Lung (tissue), 12 donors: ENCODE results near the gene ZNF581. TPM values are rescaled to one million over a fixed set of nuclear protein-coding genes. Genes with fewer than 3 reads are reported as not detected.

Experiments used
- ATAC-seq: fragments of 200-7000 bp; cut with Tn5 transposase; one replicate; pipeline ENCODE4 v1.9.1; 2020; ENCODE audit warnings: moderate number of reproducible peaks; ENCODE audit not compliant: insufficient read depth, low FRiP score
- DNase-seq, 3 donors: peaks; one replicate each; pipeline ENCODE4 v3.0.0-alpha.2; 2013 to 2017
- H3K27ac ChIP-seq, 2 donors: one replicate each; pipeline ENCODE4 v1.5.1; 2013; ENCODE audit warnings: mild to moderate bottlenecking in 2 of 2, moderate library complexity in 2 of 2, control low read depth in 1 of 2, inconsistent platforms in 1 of 2, low read depth in 1 of 2, low read length in 1 of 2
- H3K27me3 ChIP-seq, 3 donors: one replicate each; pipeline ENCODE4 v1.5.1; 2013; ENCODE audit warnings: low read length in 2 of 3; ENCODE audit not compliant: control insufficient read depth in 3 of 3, insufficient read depth in 3 of 3
- H3K36me3 ChIP-seq, 4 donors: one replicate each; pipeline ENCODE4 v1.5.1; 2013; ENCODE audit warnings: low read length in 4 of 4, mild to moderate bottlenecking in 1 of 4, moderate library complexity in 1 of 4; ENCODE audit not compliant: control insufficient read depth in 4 of 4, insufficient read depth in 4 of 4
- H3K4me1 ChIP-seq, 5 donors: one replicate each; pipeline ENCODE4 v1.5.1; 2013; ENCODE audit warnings: low read length in 5 of 5, mild to moderate bottlenecking in 2 of 5, moderate library complexity in 1 of 5; ENCODE audit not compliant: control insufficient read depth in 5 of 5, insufficient read depth in 5 of 5
- H3K4me3 ChIP-seq: one replicate; pipeline ENCODE4 v1.5.1; 2013; ENCODE audit warnings: mild to moderate bottlenecking, control low read depth, moderate library complexity
- H3K9ac ChIP-seq, 2 donors: one replicate each; pipeline ENCODE4 v1.5.1; 2013; ENCODE audit warnings: low read length in 2 of 2, control low read depth in 1 of 2; ENCODE audit not compliant: insufficient read depth in 1 of 2
- H3K9me3 ChIP-seq, 4 donors: one replicate each; pipeline ENCODE4 v1.5.1; 2013; ENCODE audit warnings: low read length in 3 of 4, mild to moderate bottlenecking in 1 of 4, moderate library complexity in 1 of 4; ENCODE audit not compliant: control insufficient read depth in 4 of 4, insufficient read depth in 3 of 4
- CTCF ChIP-seq: IDR thresholded peaks from 2 replicates; pipeline ENCODE4 v1.5.1; 2012; ENCODE audit warnings: mild to moderate bottlenecking; ENCODE audit errors: control extremely low read depth, extremely low read depth
- WGBS, 2 donors: extraction: QIAGEN DNeasy Blood & Tissue Kit; methylation state at CpG; one replicate each; pipeline ENCODE4 v1.1.7; 2013; 5-methylcytosine and 5-hydroxymethylcytosine counted together
- polyA plus RNA-seq, 2 donors: library from polyadenylated mRNA; stranded (reverse); fragments of 200-250 nt; gene quantifications; one replicate each; pipeline ENCODE4 v1.2.1, GENCODE V29; 2013
- total RNA-seq, 2 donors: library from RNA; depleted of rRNA in 1 of 2; stranded (reverse); fragments of >200 nt in 1 of 2; gene quantifications; one replicate each; pipeline ENCODE4 v1.2.1, GENCODE V29; 2014 to 2021
- donor health status: control.
- donor health status: control.
- donor health status: Bipolar disorder and iron deficiency.
- donor health status: healthy.
- donor health status: DM: yes; HTN: yes; CAD: no.

Gene ZNF581
- total and polyA plus RNA-seq, 4 donors: 15.0 to 18.1 (median 15.6) TPM

GRCh38 chr19:55694241-55694655 is 50.8 kb downstream of the ZNF581 start:
- Histone ChIP-seq H3K9me3 (no peaks in the 10 kb centered on the region), H3K4me3 (no peak overlapping the region), H3K9ac (no peak overlapping the region), H3K36me3 (peaks cover 10 to 88% (median 15%) of the 10 kb centered on the region in 4 donors), H3K27me3 (no peaks in the 10 kb centered on the region), H3K4me1 (no peaks in the 10 kb centered on the region), H3K27ac (no peak overlapping the region)
- no peak for TF ChIP-seq CTCF
- no peak for DNase-seq
- ATAC-seq: no peak
- WGBS, 2 donors: 92% methylated on average over 15 of the region's 15 CpGs

- H3K9me3 ChIP-seq: no peaks in the 10 kb centered on the region
- H3K4me3 ChIP-seq: no peak overlapping the region
- H3K36me3 ChIP-seq: peaks cover 8 to 83% (median 14%) of the 10 kb centered on the region in 4 donors
- H3K9ac ChIP-seq: no peak overlapping the region
- TF ChIP-seq CTCF: no peak
- ATAC-seq (no peak), DNase-seq (no peak)
- no peak overlapping the region for H3K27ac ChIP-seq
- H3K27me3 ChIP-seq: no peaks in the 10 kb centered on the region
- no peaks in the 10 kb centered on the region for H3K4me1 ChIP-seq
- WGBS, 2 donors: 89 to 95% methylated on average over 37 of the region's 37 CpGs
These were observed 51.4 kb downstream of the ZNF581 start for GRCh38 chr19:55694656-55695491.

Other genes with a start within 250 kb of the ZNF581 start
- 10 to 100 TPM; 22.8 to 25.6 TPM for gene UBE2S, start 235.9 kb upstream of the ZNF581 start, total RNA-seq
- gene UBE2S, start 235.9 kb upstream of the ZNF581 start, polyA plus RNA-seq: 10 to 100 TPM; 11.3 to 17.3 TPM
- under 1 TPM; 0.03 to 0.14 TPM for gene SHISA7, start 200.3 kb upstream of the ZNF581 start, total RNA-seq
- not detected for gene SHISA7, start 200.3 kb upstream of the ZNF581 start, polyA plus RNA-seq
- 10 to 100 TPM; 34.9 to 63.2 TPM for gene ISOC2, start 182.0 kb upstream of the ZNF581 start, total RNA-seq
- 10 to 100 TPM; 68.6 to 85.0 TPM for gene ISOC2, start 182.0 kb upstream of the ZNF581 start, polyA plus RNA-seq
- not detected for gene C19orf85, start 178.9 kb upstream of the ZNF581 start, total RNA-seq
- not detected for gene C19orf85, start 178.9 kb upstream of the ZNF581 start, polyA plus RNA-seq
- 10 to 100 TPM in 1 of 2 donors, 1 to 10 TPM in 1; 2.0 to 12.3 TPM for gene ZNF628, start 167.0 kb upstream of the ZNF581 start, total RNA-seq
- gene ZNF628, start 167.0 kb upstream of the ZNF581 start, polyA plus RNA-seq: 1 to 10 TPM; 7.5 to 8.0 TPM
- gene NAT14, start 158.5 kb upstream of the ZNF581 start, total RNA-seq: 10 to 100 TPM; 17.7 to 43.9 TPM
- gene NAT14, start 158.5 kb upstream of the ZNF581 start, polyA plus RNA-seq: 10 to 100 TPM; 22.6 to 46.2 TPM
- 1 to 10 TPM; 6.8 to 8.4 TPM for gene SSC5D, start 155.2 kb upstream of the ZNF581 start, total RNA-seq
- gene SSC5D, start 155.2 kb upstream of the ZNF581 start, polyA plus RNA-seq: 1 to 10 TPM in 1 of 2 donors, under 1 TPM in 1; 0.66 to 2.1 TPM
- under 1 TPM in 1 of 2 donors, not detected in 1; 0.31 TPM for gene SBK2, start 106.5 kb upstream of the ZNF581 start, total RNA-seq
- not detected for gene SBK2, start 106.5 kb upstream of the ZNF581 start, polyA plus RNA-seq
- gene SBK3, start 98.1 kb upstream of the ZNF581 start, total RNA-seq: 1 to 10 TPM in 1 of 2 donors, not detected in 1; 1.2 TPM
- gene SBK3, start 98.1 kb upstream of the ZNF581 start, polyA plus RNA-seq: under 1 TPM in 1 of 2 donors, not detected in 1; 0.81 TPM
- gene ZNF579, start 62.8 kb upstream of the ZNF581 start, total RNA-seq: 10 to 100 TPM in 1 of 2 donors, 1 to 10 TPM in 1; 4.3 to 20.8 TPM
- gene ZNF579, start 62.8 kb upstream of the ZNF581 start, polyA plus RNA-seq: 10 to 100 TPM in 1 of 2 donors, 1 to 10 TPM in 1; 6.5 to 13.6 TPM
- gene FIZ1, start 44.1 kb upstream of the ZNF581 start, total RNA-seq: 10 to 100 TPM in 1 of 2 donors, 1 to 10 TPM in 1; 5.6 to 17.6 TPM
- gene FIZ1, start 44.1 kb upstream of the ZNF581 start, polyA plus RNA-seq: 10 to 100 TPM in 1 of 2 donors, 1 to 10 TPM in 1; 7.5 to 12.3 TPM
- 10 to 100 TPM; 12.6 to 26.3 TPM for gene ZNF524, start 43.4 kb upstream of the ZNF581 start, total RNA-seq
- gene ZNF524, start 43.4 kb upstream of the ZNF581 start, polyA plus RNA-seq: 10 to 100 TPM; 30.1 to 62.5 TPM
- 10 to 100 TPM in 1 of 2 donors, 1 to 10 TPM in 1; 5.1 to 19.3 TPM for gene ZNF865, start 38.0 kb upstream of the ZNF581 start, total RNA-seq
- 10 to 100 TPM in 1 of 2 donors, 1 to 10 TPM in 1; 8.4 to 11.7 TPM for gene ZNF865, start 38.0 kb upstream of the ZNF581 start, polyA plus RNA-seq
- gene ZNF784, start 19.1 kb upstream of the ZNF581 start, total RNA-seq: 1 to 10 TPM; 6.3 to 9.4 TPM
- 1 to 10 TPM; 6.5 to 7.2 TPM for gene ZNF784, start 19.1 kb upstream of the ZNF581 start, polyA plus RNA-seq
- 10 to 100 TPM; 11.1 to 41.3 TPM for gene ZNF580, start 2.6 kb upstream of the ZNF581 start, total RNA-seq
- gene ZNF580, start 2.6 kb upstream of the ZNF581 start, polyA plus RNA-seq: 10 to 100 TPM; 22.3 to 39.3 TPM
- gene CCDC106, start 4.6 kb downstream of the ZNF581 start, total RNA-seq: 10 to 100 TPM; 11.9 to 16.8 TPM
- 10 to 100 TPM in 1 of 2 donors, 1 to 10 TPM in 1; 8.3 to 25.9 TPM for gene CCDC106, start 4.6 kb downstream of the ZNF581 start, polyA plus RNA-seq
- 100 to 1,000 TPM; 109 to 181 TPM for gene U2AF2, start 11.4 kb downstream of the ZNF581 start, total RNA-seq
- gene U2AF2, start 11.4 kb downstream of the ZNF581 start, polyA plus RNA-seq: 100 to 1,000 TPM; 114 to 149 TPM
- gene EPN1, start 31.6 kb downstream of the ZNF581 start, total RNA-seq: 100 to 1,000 TPM in 1 of 2 donors, 10 to 100 TPM in 1; 84.8 to 140 TPM
- 100 to 1,000 TPM in 1 of 2 donors, 10 to 100 TPM in 1; 92.0 to 107 TPM for gene EPN1, start 31.6 kb downstream of the ZNF581 start, polyA plus RNA-seq
- gene NLRP9, start 94.8 kb downstream of the ZNF581 start, total RNA-seq: not detected
- not detected for gene NLRP9, start 94.8 kb downstream of the ZNF581 start, polyA plus RNA-seq
- gene RFPL4A, start 115.4 kb downstream of the ZNF581 start, total RNA-seq: not detected
- gene RFPL4A, start 115.4 kb downstream of the ZNF581 start, polyA plus RNA-seq: not detected
- not detected for gene RFPL4AL1, start 125.5 kb downstream of the ZNF581 start, total RNA-seq
- gene RFPL4AL1, start 125.5 kb downstream of the ZNF581 start, polyA plus RNA-seq: not detected
- not detected for gene NLRP11, start 188.3 kb downstream of the ZNF581 start, total RNA-seq
- not detected for gene NLRP11, start 188.3 kb downstream of the ZNF581 start, polyA plus RNA-seq
- gene NLRP4, start 192.9 kb downstream of the ZNF581 start, total RNA-seq: under 1 TPM in 1 of 2 donors, not detected in 1; 0.11 TPM
- not detected for gene NLRP4, start 192.9 kb downstream of the ZNF581 start, polyA plus RNA-seq